Activated T-helper 1 cell treated with anti-CD3 and anti-CD28 coated beads, Interleukin-12 subunit alpha, Interleukin-12 subunit beta, Interleukin-2, Interleukin-4 antibody, amounts not matched to agents 30 ng/mL and 10 ng/mL and 1 ng/mL, durations not matched to agents 14 hours and 24 hours and 36 hours (primary cell): Measurements from ENCODE around the gene SPATA4. TPM values are rescaled to one million over a fixed set of nuclear protein-coding genes. Genes with fewer than 3 reads are reported as not detected.

ENCODE experiments used
- total RNA-seq: library from RNA; stranded (reverse); gene quantifications from 2 replicates; pipeline ENCODE4 v1.2.3, GENCODE V29; 2022

SPATA4 gene
- total RNA-seq, 1 donor from 2014 or later, result not detected

Other genes with a start within 250 kb of the SPATA4 start
- 1.5 and 1.6 TPM in 2 replicates for gene WDR17, start 129.7 kb downstream of the SPATA4 start, total RNA-seq
- gene ASB5, start 73.6 kb upstream of the SPATA4 start, total RNA-seq, result not detected in 2 replicates
- gene SPCS3, start 124.4 kb upstream of the SPATA4 start, total RNA-seq, result 197 and 203 TPM in 2 replicates